ENCODE data around the gene CD300C. TPM values are rescaled to one million over a fixed set of nuclear protein-coding genes. Genes with fewer than 3 reads are reported as not detected.

Gene CD300C
- total RNA-seq, 6 donors from 2014 or later = 0.98 to 19.4 (median 9.7) TPM

GRCh38 chr17:74554909-74555308, 9.0 kb upstream of the CD300C start:
- WGBS, 2 donors = 54 to 63% methylated on average over 6 of the region's 6 CpGs

GRCh38 chr17:74552037-74552436, 6.1 kb upstream of the CD300C start:
- 27 to 61% methylated on average over 4 to 7 of the region's 7 CpGs for WGBS, 2 donors
- Histone ChIP-seq H3K27me3 (no peaks in the 10 kb centered on the region), H3K4me3 (no peak overlapping the region), H3K27ac (no peak overlapping the region), H3K4me1 (no peaks in the 10 kb centered on the region), H3K9me3 (no peaks in the 10 kb centered on the region), H3K36me3 (no peaks in the 10 kb centered on the region)
- ATAC-seq (ENCODE audit: low FRiP score in 2 of 2) (no peak), DNase-seq (no peak)
- TF ChIP-seq POLR2A (IDR thresholded peaks at IDR 0.05) (no peak), CTCF (IDR thresholded peaks at IDR 0.05) (no peak), POLR2AphosphoS5 (IDR thresholded peaks at IDR 0.05) (no peak)

More at GRCh38 chr17:74554909-74555308, 9.0 kb upstream of the CD300C start:
- Histone ChIP-seq H3K4me1 (no peaks in the 10 kb centered on the region), H3K36me3 (no peaks in the 10 kb centered on the region), H3K27ac (no peak overlapping the region), H3K9me3 (no peaks in the 10 kb centered on the region), H3K4me3 (no peak overlapping the region), H3K27me3 (no peaks in the 10 kb centered on the region)
- no peak for DNase-seq
- ATAC-seq (ENCODE audit: low FRiP score in 2 of 2) = no peak
- TF ChIP-seq CTCF (IDR thresholded peaks at IDR 0.05) (no peak), EP300 (IDR thresholded peaks at IDR 0.05) (no peak), POLR2A (IDR thresholded peaks at IDR 0.05) (no peak), POLR2AphosphoS5 (IDR thresholded peaks at IDR 0.05) (no peak)

- Histone ChIP-seq H3K27me3 (no peaks in the 10 kb centered on the region), H3K4me3 (no peak overlapping the region), H3K9me3 (no peaks in the 10 kb centered on the region), H3K36me3 (no peaks in the 10 kb centered on the region), H3K4me1 (no peaks in the 10 kb centered on the region), H3K27ac (no peak overlapping the region)
- ATAC-seq (ENCODE audit: low FRiP score in 2 of 2) = no peak
- TF ChIP-seq EP300 (IDR thresholded peaks at IDR 0.05) (no peak), POLR2AphosphoS5 (IDR thresholded peaks at IDR 0.05) (no peak), CTCF (IDR thresholded peaks at IDR 0.05) (no peak), POLR2A (IDR thresholded peaks at IDR 0.05) (no peak)
- WGBS, 2 donors = 78 to 89% methylated on average over 5 to 15 of the region's 15 CpGs
- DNase-seq = no peak
Observed at GRCh38 chr17:74550602-74551001, 4.7 kb upstream of the CD300C start.

GRCh38 chr17:74549343-74549742, 3.4 kb upstream of the CD300C start:
- H3K4me1 ChIP-seq = no peaks in the 10 kb centered on the region
- H3K9me3 ChIP-seq = no peaks in the 10 kb centered on the region
- WGBS, 2 donors = 63 to 79% methylated on average over 5 to 7 of the region's 7 CpGs
- DNase-seq (no peak), ATAC-seq (ENCODE audit: low FRiP score in 2 of 2) (no peak)
- TF ChIP-seq POLR2A (IDR thresholded peaks at IDR 0.05) (no peak), POLR2AphosphoS5 (IDR thresholded peaks at IDR 0.05) (no peak), CTCF (IDR thresholded peaks at IDR 0.05) (no peak), EP300 (IDR thresholded peaks at IDR 0.05) (no peak)
- no peaks in the 10 kb centered on the region for H3K36me3 ChIP-seq
- no peaks in the 10 kb centered on the region for H3K27me3 ChIP-seq
- H3K27ac ChIP-seq = no peak overlapping the region
- H3K4me3 ChIP-seq = no peak overlapping the region

- DNase-seq (no peak), ATAC-seq (ENCODE audit: low FRiP score in 2 of 2) (no peak)
- Histone ChIP-seq H3K36me3 (no peaks in the 10 kb centered on the region), H3K27me3 (no peaks in the 10 kb centered on the region), H3K27ac (no peak overlapping the region), H3K4me1 (no peaks in the 10 kb centered on the region), H3K4me3 (no peak overlapping the region), H3K9me3 (no peaks in the 10 kb centered on the region)
- 64 to 73% methylated on average over 3 of the region's 3 CpGs for WGBS, 2 donors
- TF ChIP-seq POLR2A (IDR thresholded peaks at IDR 0.05) (no peak), EP300 (IDR thresholded peaks at IDR 0.05) (no peak), POLR2AphosphoS5 (IDR thresholded peaks at IDR 0.05) (no peak), CTCF (IDR thresholded peaks at IDR 0.05) (no peak)
Observed at GRCh38 chr17:74547736-74548135, 1.8 kb upstream of the CD300C start.

Measured in upper lobe of left lung (tissue), 6 donors.